HepG2 (cell line): Measurements from ENCODE around the gene RAB6B. TPM values are rescaled to one million over a fixed set of nuclear protein-coding genes. Genes with fewer than 3 reads are reported as not detected.

ENCODE experiments used
- GATAD2A ChIP-seq: IDR thresholded peaks from 2 replicates; pipeline ENCODE4 v1.6.1; 2016
- ZNF280B ChIP-seq: sonication (generic); formaldehyde crosslinking; IDR thresholded peaks from 2 replicates; pipeline ENCODE4 v1.5.0; 2020; ENCODE audit warnings: missing genetic modification reagents, mild to moderate bottlenecking, borderline replicate concordance
- ZNF331 ChIP-seq: sonication (generic); formaldehyde crosslinking; IDR thresholded peaks from 2 replicates; pipeline ENCODE4 v1.4.0; 2020; ENCODE audit warnings: missing genetic modification reagents
- ZNF609 ChIP-seq: sonication (generic); formaldehyde crosslinking; IDR thresholded peaks from 2 replicates; pipeline ENCODE4 v1.4.0; 2020; ENCODE audit warnings: mild to moderate bottlenecking, missing genetic modification reagents, borderline replicate concordance
- polyA plus RNA-seq, 8 experiments: library from polyadenylated mRNA; depleted of rRNA in 3 of 8; stranded (reverse) in 7 of 8; unstranded in 1 of 8; fragments of >200 nt; fragmentation: Illumina TruSeq in 4 of 8; extraction: Trizol in 4 of 8; gene quantifications; 2 replicates each; pipeline versions ENCODE4 v1.2.1 to v1.2.3, GENCODE V29; 2011 to 2016; ENCODE audit warnings: low read depth in 4 of 8, missing spikeins in 1 of 8, mixed read lengths in 1 of 8; ENCODE audit not compliant: insufficient read depth in 1 of 8
- total RNA-seq, 5 experiments: library from RNA; depleted of rRNA; stranded (reverse); fragments of >200 nt; fragmentation: Illumina TruSeq; extraction: Trizol; gene quantifications; 2 replicates each; pipeline ENCODE4 v1.2.3, GENCODE V29; 2016; ENCODE audit warnings: low read depth in 1 of 5

The RAB6B gene
- total and polyA plus RNA-seq, 2 of the 13 experiments (the other 11 are each of a cell fraction or from before 2014, with no cell fraction given): 0.16 TPM; not detected in 1

GRCh38 chr3:133896002-133896761 lies 500 bp upstream of the RAB6B start (continued):
- TF ChIP-seq ZNF609 (CRISPR knock-in tag) (no peak), ZNF331 (CRISPR knock-in tag) (no peak), ZNF280B (CRISPR knock-in tag) (no peak), GATAD2A (CRISPR knock-in tag) (no peak)
